GM18511 (cell line): ENCODE data around the gene KRTCAP3.
"Not testable (repeated sequence)": the region's sequence is repeated elsewhere in the genome, so short reads cannot be mapped to it uniquely, and the experiment has no call there.

Experiments
- ATAC-seq: cut with Tn5 transposase; IDR thresholded peaks from one replicate; pipeline ENCODE4 v1.9.1; 2021; ENCODE audit warnings: mild to moderate bottlenecking, moderate library complexity; ENCODE audit not compliant: unreplicated experiment

Gene KRTCAP3

GRCh38 chr2:27441958-27442919 lies at the start of gene KRTCAP3:
KRTCAP3 (plus strand) TSS chr2:27442381; CDS start chr2:27442413, 32 bp downstream.
- no peak for ATAC-seq

DNA sequence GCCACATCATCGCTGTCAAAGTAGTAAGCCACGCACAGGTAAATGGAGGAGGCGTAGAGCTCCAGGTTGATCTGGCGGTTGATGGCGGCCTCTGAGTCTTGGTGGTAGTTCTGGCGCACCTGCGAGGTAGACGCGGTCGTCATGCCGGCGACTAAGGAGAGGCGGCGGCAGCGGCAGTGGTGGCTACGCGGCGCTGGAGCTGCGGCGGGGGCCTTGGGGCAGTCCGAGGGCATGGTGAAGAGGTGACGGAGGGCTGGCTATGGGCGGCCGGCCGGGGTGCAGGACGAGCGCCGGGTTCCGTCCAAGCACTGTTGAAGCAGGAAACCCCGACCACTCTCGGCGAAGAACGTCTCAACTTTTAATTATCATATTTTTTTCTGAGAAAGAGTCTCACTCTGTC lies 49.0 kb upstream of the KRTCAP3 start:
- ATAC-seq, result no peak

GRCh38 chr2:27398962-27399361 lies 43.2 kb upstream of the KRTCAP3 start:
- no peak for ATAC-seq

- no peak for ATAC-seq
Observed at GRCh38 chr2:27400348-27401135, 41.6 kb upstream of the KRTCAP3 start.

GRCh38 chr2:27407798-27408491 lies 34.2 kb upstream of the KRTCAP3 start:
- ATAC-seq, result no peak

GRCh38 chr2:27408601-27409320 lies 33.4 kb upstream of the KRTCAP3 start:
- ATAC-seq, result peak; percentile 43

DNA sequence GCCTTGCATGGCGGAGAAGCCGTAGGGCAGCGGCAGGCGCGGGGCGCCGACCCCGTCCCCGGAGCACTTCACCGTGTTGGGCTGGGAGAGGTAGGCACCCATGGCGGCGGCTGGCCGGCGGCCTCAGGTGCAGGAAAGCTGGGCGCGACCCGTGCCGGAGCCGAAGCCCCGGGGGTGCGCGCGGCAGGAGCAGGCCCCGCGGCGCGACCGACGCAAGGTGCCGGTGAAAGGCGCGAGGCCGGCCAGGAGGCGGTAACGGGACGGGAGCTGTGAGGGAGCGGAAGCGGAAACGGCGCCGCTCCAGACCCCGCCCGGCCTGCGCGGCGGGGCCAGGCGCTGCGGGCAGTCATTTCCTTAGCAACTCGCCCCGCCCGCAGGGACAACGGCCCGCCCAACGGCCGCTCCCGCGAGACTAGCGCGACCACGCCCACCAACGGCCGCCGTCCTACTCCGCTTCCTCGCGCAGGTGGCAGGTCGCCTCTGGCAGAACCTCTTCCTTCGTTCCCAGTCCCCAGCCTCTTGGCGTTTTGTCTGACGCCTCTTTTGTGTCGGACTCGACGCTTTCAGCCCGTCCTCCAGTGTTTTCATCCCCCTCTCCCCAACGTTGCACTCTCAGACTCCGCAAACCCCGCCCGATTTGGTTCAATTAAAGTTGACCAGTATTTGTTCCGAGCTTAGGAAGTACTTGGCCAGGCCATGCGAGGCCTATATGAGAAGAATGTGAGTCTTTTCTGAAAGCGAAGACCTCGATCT lies 32.7 kb upstream of the KRTCAP3 start, which contains the start of gene PPM1G:
Gene PPM1G (minus strand): TSS at position 271 of the 753 bp plus-strand sequence. CDS start 169 bp downstream, at position 102.
- ATAC-seq, result peak; percentile 95

DNA sequence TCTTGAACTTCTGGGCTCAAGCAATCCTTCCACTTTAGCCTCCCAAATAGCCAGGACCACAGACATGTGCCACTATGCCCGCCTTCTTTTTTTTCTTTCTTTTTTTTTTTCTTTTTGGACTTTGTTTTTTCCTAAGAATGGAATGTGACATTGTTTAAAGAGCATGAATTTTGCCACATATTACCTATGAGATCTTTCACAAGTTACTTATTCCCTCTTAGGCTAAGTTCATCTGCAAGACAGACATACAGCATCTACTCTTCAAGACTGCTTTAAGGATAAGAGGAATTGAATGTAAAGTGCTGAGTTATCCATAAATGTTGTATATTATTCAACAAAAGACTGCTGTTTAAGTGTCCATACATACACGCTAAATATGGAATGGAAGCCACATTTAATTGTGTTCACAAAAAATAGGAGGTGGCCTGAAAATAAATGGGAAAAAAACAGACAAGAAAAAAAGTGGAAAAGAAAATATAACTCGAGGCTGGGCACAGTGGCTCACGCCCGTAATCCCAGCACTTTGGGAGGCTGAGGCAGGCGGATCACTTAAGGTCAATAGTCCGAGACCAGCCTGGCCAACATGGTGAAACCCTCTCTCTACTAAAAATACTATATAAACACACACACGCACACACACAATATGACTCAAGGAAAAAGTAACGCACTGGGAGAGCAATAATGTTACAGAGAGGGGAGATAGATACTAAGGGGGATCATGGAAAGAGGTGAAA lies 29.6 kb upstream of the KRTCAP3 start:
- ATAC-seq, result no peak

DNA sequence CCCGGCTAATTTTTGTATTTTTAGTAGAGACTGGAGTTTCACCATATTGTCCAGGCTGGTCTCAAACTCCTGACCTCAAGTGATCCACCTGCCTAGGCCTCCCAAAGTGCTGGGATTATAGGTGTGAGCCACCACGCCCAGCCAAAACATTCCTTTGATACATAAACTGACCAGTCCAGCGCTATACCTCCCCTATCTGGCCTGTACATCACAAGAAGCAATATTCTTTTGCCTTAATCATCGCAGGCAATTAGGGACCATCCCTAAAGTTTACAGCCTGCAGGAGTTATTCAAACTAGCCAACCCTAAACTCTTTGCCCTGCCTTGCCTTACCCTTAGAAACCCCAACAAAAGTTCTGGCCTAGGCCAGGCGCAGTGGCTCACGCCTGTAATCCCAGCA lies 26.0 kb upstream of the KRTCAP3 start:
- no peak for ATAC-seq

DNA sequence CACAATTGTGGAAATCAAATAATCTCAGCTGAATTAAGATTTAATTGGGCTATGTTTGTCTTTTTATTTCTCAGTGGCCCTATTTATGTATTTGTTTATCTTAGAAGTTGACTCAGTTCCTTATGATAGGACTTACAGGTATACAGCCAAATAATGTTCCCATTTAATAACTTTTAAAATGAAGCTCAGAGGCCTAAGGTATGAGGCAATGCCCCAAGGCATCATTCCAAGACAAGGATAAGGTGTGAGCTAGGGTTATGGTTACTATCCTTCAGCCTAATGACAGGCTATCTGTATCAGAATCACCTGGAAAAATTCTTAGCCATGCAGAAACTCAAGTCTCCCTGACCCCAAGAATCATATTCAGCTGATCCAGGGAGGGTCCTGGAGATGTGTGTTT lies 21.2 kb upstream of the KRTCAP3 start:
- ATAC-seq, result no peak

GRCh38 chr2:27421660-27422250 lies 20.4 kb upstream of the KRTCAP3 start:
- no peak for ATAC-seq

DNA sequence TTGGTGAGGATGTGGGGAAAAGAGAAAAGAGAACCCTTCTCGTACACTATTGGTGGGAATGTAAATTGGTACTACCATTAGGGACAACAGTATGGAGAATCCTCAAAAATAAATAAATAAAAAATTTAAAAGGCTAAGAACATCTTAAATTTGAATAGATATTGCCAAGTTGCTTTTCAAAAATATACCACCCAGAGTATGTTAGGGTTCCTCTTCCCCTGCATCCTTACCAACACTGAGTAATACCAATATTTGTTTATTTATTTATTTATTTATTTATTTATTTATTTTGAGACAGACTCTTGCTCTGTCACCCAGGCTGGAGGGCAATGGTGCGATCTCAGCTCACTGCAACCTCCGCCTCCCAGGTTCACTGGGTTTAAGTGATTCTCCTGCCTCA lies 19.2 kb upstream of the KRTCAP3 start:
- ATAC-seq, result no peak

DNA sequence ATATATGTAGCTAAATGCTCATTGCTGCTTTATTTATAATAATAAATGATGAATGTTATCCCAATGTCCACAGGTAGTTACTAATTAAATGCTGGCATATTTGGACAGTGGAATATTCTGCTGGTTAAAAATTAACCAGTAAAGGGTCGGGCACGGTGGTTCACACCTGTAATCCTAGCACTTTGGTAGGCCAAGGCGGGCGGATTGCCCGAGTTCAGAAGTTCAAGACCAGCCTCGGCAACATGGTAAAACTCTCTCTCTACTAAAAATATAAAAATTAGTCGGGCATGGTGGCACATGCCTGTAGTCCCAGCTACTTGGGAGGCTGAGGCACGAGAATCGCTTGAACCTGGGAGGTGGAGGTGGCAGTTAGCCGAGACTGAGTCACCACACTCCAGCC lies 17.1 kb upstream of the KRTCAP3 start:
- not testable (repeated sequence) for ATAC-seq

DNA sequence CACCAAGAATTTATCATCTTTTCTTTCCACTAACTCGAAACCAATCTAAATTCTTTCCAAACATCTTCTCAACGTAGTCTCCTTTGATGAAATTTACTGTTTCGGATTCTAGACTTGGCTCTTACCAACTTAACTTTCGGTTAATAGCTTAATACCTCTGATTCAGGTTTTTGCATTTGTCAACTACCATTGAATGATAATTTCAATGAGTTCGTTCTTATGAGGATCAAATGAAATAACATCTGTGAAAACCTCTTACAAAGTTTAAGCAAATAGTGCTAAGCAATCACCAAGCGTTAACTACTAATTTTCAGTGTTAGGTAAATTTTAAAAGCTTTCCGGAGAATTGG lies 14.3 kb upstream of the KRTCAP3 start:
- ATAC-seq, result no peak

GRCh38 chr2:27428213-27428977 lies 13.8 kb upstream of the KRTCAP3 start, which contains the start of gene NRBP1:
NRBP1 (plus strand) TSS chr2:27428631; CDS start chr2:27433274, 4,643 bp downstream.
- peak; percentile 90 for ATAC-seq

DNA sequence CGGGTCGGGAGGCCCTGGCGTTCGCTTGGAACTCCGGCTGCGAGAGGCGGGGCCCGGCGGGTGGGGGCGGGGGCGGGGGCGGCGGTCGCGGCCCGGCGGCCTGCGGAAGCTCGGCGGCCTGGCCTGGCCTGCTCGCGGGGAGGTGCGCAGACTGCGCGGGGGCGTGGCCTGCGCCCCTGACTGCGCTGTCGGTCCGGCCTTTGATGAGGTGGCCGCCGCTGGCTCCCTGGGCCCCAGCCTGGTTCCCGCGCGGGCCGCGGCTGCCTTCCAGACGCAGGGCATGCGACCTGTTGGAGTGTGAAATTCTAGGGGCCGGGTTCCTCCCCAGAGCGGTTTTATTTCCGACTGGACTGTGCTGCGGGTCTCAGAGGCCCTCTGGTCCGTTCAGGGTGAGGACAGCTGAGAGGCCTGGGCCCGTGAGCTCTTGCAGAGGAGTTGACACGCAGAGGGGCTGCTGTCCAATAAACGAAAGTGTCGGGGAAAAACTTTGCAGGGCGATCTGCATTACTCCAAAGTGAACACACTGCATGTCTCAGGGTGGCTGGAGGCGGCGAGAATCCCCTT lies 13.1 kb upstream of the KRTCAP3 start:
- ATAC-seq, result peak; percentile 75

GRCh38 chr2:27431395-27431794 lies 10.8 kb upstream of the KRTCAP3 start:
- ATAC-seq, result no peak

DNA sequence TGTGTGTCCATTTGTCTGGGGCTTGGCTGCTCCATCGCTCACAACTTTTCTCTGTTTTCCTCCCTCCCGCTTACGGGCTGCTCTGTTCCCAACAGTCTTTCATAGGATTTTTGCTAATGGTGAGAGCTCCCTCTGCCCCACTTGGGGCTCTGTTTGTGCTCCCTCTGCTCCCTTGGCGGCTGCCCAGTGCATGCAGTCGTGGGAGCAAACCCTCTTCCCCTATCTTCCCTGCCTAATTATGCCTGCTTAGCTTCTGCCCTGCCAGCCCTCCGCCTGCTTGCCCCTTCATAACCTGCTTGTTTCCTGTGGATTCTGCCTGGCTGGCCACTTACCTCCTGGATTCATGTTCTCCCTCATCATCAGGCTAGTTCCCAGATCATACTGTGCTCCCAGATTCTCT lies 6.6 kb upstream of the KRTCAP3 start:
- ATAC-seq, result no peak
